Mesendoderm (in vitro differentiated cells): ENCODE data around the gene SLC52A1.

Experiments
- DNase-seq: peaks from one replicate; pipeline ENCODE4 v3.0.0; 2013
- H2AK5ac ChIP-seq: 2 replicates; pipeline ENCODE4 v1.6.1; 2013; ENCODE audit warnings: low read length, inconsistent platforms
- H2BK120ac ChIP-seq: 2 replicates; pipeline ENCODE4 v1.6.1; 2013; ENCODE audit warnings: low read depth, mild to moderate bottlenecking, low read length, moderate library complexity, mixed read lengths
- H2BK15ac ChIP-seq: replicated peaks from 2 replicates; pipeline ENCODE4 v1.6.1; 2013; ENCODE audit warnings: low read depth, mild to moderate bottlenecking, moderate library complexity
- H2BK5ac ChIP-seq: 2 replicates; pipeline ENCODE4 v1.6.1; 2013; ENCODE audit warnings: low read length, inconsistent platforms
- H3K18ac ChIP-seq: 2 replicates; pipeline ENCODE4 v1.6.1; 2013; ENCODE audit warnings: mild to moderate bottlenecking, low read length, mixed read lengths
- H3K23ac ChIP-seq: one replicate; pipeline ENCODE4 v1.6.1; 2013; ENCODE audit warnings: low read length
- H3K27ac ChIP-seq: 2 replicates; pipeline ENCODE4 v1.5.1; 2013; ENCODE audit warnings: low read depth, mild to moderate bottlenecking, inconsistent platforms, low read length, moderate library complexity
- H3K27me3 ChIP-seq: 2 replicates; pipeline ENCODE4 v1.6.1; 2013; ENCODE audit warnings: low read length, control low read depth, mild to moderate bottlenecking, inconsistent platforms; ENCODE audit not compliant: insufficient read depth, poor library complexity
- H3K36me3 ChIP-seq: 2 replicates; pipeline ENCODE4 v1.6.1; 2013; ENCODE audit warnings: low read length, inconsistent platforms; ENCODE audit not compliant: control insufficient read depth, insufficient read depth
- H3K4ac ChIP-seq: one replicate; pipeline ENCODE4 v1.6.1; 2013; ENCODE audit warnings: low read depth, mild to moderate bottlenecking, low read length, moderate library complexity
- H3K4me1 ChIP-seq: 2 replicates; pipeline ENCODE4 v1.6.1; 2013; ENCODE audit warnings: low read depth, low read length, inconsistent platforms; ENCODE audit not compliant: control insufficient read depth
- H3K4me2 ChIP-seq: 2 replicates; pipeline ENCODE4 v1.6.1; 2013; ENCODE audit warnings: low read length
- H3K4me3 ChIP-seq: 2 replicates; pipeline ENCODE4 v1.5.1; 2013; ENCODE audit warnings: mild to moderate bottlenecking, low read length
- H3K56ac ChIP-seq: one replicate; pipeline ENCODE4 v1.6.1; 2013; ENCODE audit warnings: low read length
- H3K79me1 ChIP-seq: 2 replicates; pipeline ENCODE4 v1.6.1; 2013; ENCODE audit warnings: low read length, inconsistent platforms
- H3K79me2 ChIP-seq: 2 replicates; pipeline ENCODE4 v1.6.1; 2013; ENCODE audit warnings: mild to moderate bottlenecking, low read length; ENCODE audit not compliant: control insufficient read depth, insufficient read depth
- H3K9ac ChIP-seq: 2 replicates; pipeline ENCODE4 v1.6.1; 2013; ENCODE audit warnings: low read length, inconsistent platforms
- H4K5ac ChIP-seq: one replicate; pipeline ENCODE4 v1.6.1; 2013; ENCODE audit warnings: low read length
- H4K8ac ChIP-seq: one replicate; pipeline ENCODE4 v1.6.1; 2013; ENCODE audit warnings: low read depth, mild to moderate bottlenecking, control low read depth, low read length, moderate library complexity
- WGBS: extraction: QIAGEN DNeasy Blood & Tissue Kit; methylation state at CpG from one replicate; pipeline ENCODE4 v1.1.7; 2013; ENCODE audit warnings: low lambda C conversion rate, missing lambda C conversion rate; ENCODE audit not compliant: insufficient coverage; ENCODE audit errors: extremely low coverage; 5-methylcytosine and 5-hydroxymethylcytosine counted together

Gene SLC52A1

GRCh38 chr17:5003214-5003867 lies 31.9 kb downstream of the SLC52A1 start:
- Histone ChIP-seq H2BK15ac (no peak overlapping the region), H3K23ac (no peak overlapping the region), H3K27ac (no peak overlapping the region), H3K4me3 (no peak overlapping the region), H2BK5ac (no peak overlapping the region), H3K18ac (no peak overlapping the region), H3K4me1 (peaks cover 2% of the 10 kb centered on the region), H4K5ac (no peak overlapping the region), H3K36me3 (peaks cover 38% of the 10 kb centered on the region), H3K27me3 (no peaks in the 10 kb centered on the region), H2BK120ac (no peak overlapping the region), H3K4me2 (no peak overlapping the region), H3K56ac (no peak overlapping the region), H3K79me2 (peaks cover 19% of the 10 kb centered on the region), H3K4ac (no peak overlapping the region), H3K9ac (no peak overlapping the region), H4K8ac (no peak overlapping the region), H2AK5ac (no peak overlapping the region), H3K79me1 (peaks cover 17% of the 10 kb centered on the region)
- WGBS, result no CpG with 5 or more reads among the region's 18 CpGs
- DNase-seq, result no peak

- Histone ChIP-seq H3K4me2 (no peak overlapping the region), H2BK5ac (no peak overlapping the region), H3K9ac (no peak overlapping the region), H3K4me3 (no peak overlapping the region), H4K5ac (no peak overlapping the region), H2AK5ac (no peak overlapping the region), H3K4me1 (peaks cover 2% of the 10 kb centered on the region), H3K18ac (no peak overlapping the region), H3K4ac (no peak overlapping the region), H3K36me3 (peaks cover 31% of the 10 kb centered on the region), H2BK15ac (no peak overlapping the region), H3K79me2 (peaks cover 21% of the 10 kb centered on the region), H3K79me1 (peaks cover 17% of the 10 kb centered on the region), H4K8ac (no peak overlapping the region), H3K27ac (no peak overlapping the region), H3K27me3 (no peaks in the 10 kb centered on the region), H3K23ac (no peak overlapping the region), H2BK120ac (no peak overlapping the region), H3K56ac (no peak overlapping the region)
- DNase-seq, result no peak
- no CpG with 5 or more reads among the region's 20 CpGs for WGBS
These were observed 33.0 kb downstream of the SLC52A1 start for GRCh38 chr17:5002121-5002788.

DNA sequence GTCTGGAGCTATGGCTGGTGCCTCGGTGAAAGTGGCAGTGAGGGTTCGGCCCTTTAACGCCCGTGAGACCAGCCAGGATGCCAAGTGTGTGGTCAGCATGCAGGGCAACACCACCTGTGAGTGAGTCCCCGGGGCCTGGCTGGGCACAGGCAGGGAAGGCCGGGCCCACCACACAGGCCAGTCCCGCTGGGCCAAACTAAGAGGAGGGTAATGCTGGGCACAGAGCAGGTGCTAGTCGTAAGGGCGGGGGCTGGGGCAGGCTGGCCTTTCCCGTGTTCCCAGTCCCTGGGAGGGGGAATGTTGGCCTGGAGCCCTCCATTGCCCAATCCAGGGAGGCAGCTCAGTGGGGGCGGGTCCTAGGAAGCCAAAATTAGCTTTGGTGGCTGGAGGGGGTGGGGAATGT lies 35.0 kb downstream of the SLC52A1 start:
- Histone ChIP-seq H3K23ac (no peak overlapping the region), H3K79me2 (peaks cover 21% of the 10 kb centered on the region), H4K8ac (no peak overlapping the region), H3K4me1 (peaks cover 4% of the 10 kb centered on the region), H2BK5ac (no peak overlapping the region), H3K4ac (no peak overlapping the region), H3K27ac (no peak overlapping the region), H3K36me3 (peaks cover 23% of the 10 kb centered on the region), H3K27me3 (no peaks in the 10 kb centered on the region), H3K4me3 (no peak overlapping the region), H3K4me2 (no peak overlapping the region), H3K9ac (no peak overlapping the region), H3K18ac (no peak overlapping the region), H2BK15ac (no peak overlapping the region), H3K79me1 (peaks cover 17% of the 10 kb centered on the region), H3K56ac (peak overlapping the region; percentile 49), H2AK5ac (no peak overlapping the region), H4K5ac (no peak overlapping the region), H2BK120ac (no peak overlapping the region)
- peak; percentile 18 for DNase-seq
- no CpG with 5 or more reads among the region's 11 CpGs for WGBS

GRCh38 chr17:4999430-5000093 lies 35.7 kb downstream of the SLC52A1 start:
- H3K4me3 ChIP-seq, result peak overlapping the region; percentile 37
- H2BK120ac ChIP-seq, result no peak overlapping the region
- H3K56ac ChIP-seq, result peak overlapping the region; percentile 99
- H2BK15ac ChIP-seq, result no peak overlapping the region
- no peak overlapping the region for H3K27ac ChIP-seq
- peak overlapping the region; percentile 100 for H3K4me2 ChIP-seq
- peak overlapping the region; percentile 7 for H2AK5ac ChIP-seq
- H4K5ac ChIP-seq, result no peak overlapping the region
- H3K79me2 ChIP-seq, result peaks cover 21% of the 10 kb centered on the region
- peaks cover 4% of the 10 kb centered on the region for H3K4me1 ChIP-seq
- no peak overlapping the region for H3K4ac ChIP-seq
- no peaks in the 10 kb centered on the region for H3K27me3 ChIP-seq
- no peak overlapping the region for H2BK5ac ChIP-seq
- H3K9ac ChIP-seq, result peak overlapping the region; percentile 97
- H3K79me1 ChIP-seq, result peaks cover 17% of the 10 kb centered on the region
- H3K18ac ChIP-seq, result no peak overlapping the region
- no peak for DNase-seq
- no CpG with 5 or more reads among the region's 12 CpGs for WGBS
- peak overlapping the region; percentile 57 for H3K23ac ChIP-seq
- H4K8ac ChIP-seq, result no peak overlapping the region
- peaks cover 21% of the 10 kb centered on the region for H3K36me3 ChIP-seq

DNA sequence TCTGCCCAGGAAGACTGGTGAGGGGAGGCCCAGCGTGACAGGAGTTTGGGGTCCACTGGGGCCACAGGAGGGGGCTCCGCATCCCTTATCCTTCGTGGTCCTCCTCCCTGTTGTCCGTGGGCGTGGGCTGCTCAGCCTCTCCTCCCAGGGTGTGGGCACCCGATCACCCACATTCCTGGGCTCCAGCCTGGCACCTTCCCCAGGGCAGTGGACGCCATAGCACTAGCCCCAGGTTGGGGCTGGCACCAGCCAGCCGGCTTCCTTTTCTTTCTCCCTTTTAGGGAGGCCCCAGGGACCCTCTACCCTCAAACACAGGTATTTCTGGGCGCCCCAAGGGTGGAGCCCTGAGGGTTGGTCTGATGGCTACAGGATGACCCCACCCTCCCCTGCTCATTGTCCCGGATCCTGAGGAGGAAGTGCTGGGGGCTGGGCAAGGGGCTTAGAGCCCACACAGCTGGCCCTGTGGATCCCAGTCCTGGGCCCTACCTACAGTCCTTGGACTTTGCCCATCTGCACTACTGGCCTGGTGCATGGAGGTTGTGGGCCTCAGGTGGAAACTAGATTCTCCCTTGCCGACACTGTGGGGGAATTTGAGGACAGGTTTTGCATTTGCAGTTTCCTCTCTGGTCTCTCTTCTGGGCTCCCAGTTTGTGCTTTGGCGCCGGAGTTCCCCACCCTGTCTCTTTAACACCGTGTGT lies 36.3 kb downstream of the SLC52A1 start:
- no peak overlapping the region for H3K27ac ChIP-seq
- no peaks in the 10 kb centered on the region for H3K27me3 ChIP-seq
- DNase-seq, result peak; percentile 16
- H3K23ac ChIP-seq, result peak overlapping the region; percentile 100
- H2BK120ac ChIP-seq, result no peak overlapping the region
- no peak overlapping the region for H2BK5ac ChIP-seq
- H3K56ac ChIP-seq, result peak overlapping the region; percentile 99
- no peak overlapping the region for H2BK15ac ChIP-seq
- H3K79me2 ChIP-seq, result peaks cover 21% of the 10 kb centered on the region
- H3K9ac ChIP-seq, result peak overlapping the region; percentile 97
- no peak overlapping the region for H4K8ac ChIP-seq
- no peak overlapping the region for H3K4ac ChIP-seq
- H3K4me1 ChIP-seq, result peaks cover 4% of the 10 kb centered on the region
- no peak overlapping the region for H3K18ac ChIP-seq
- peak overlapping the region; percentile 91 for H3K4me3 ChIP-seq
- peak overlapping the region; percentile 7 for H2AK5ac ChIP-seq
- peaks cover 16% of the 10 kb centered on the region for H3K36me3 ChIP-seq
- H4K5ac ChIP-seq, result no peak overlapping the region
- WGBS, result no CpG with 5 or more reads among the region's 14 CpGs
- H3K79me1 ChIP-seq, result peaks cover 17% of the 10 kb centered on the region
- H3K4me2 ChIP-seq, result peak overlapping the region; percentile 100
